ENCODE results near the gene FAM171A1. TPM values are rescaled to one million over a fixed set of nuclear protein-coding genes. Genes with fewer than 3 reads are reported as not detected.

The FAM171A1 gene
- total RNA-seq, 1 experiment from 2014 or later, result 19.2 TPM

DNA sequence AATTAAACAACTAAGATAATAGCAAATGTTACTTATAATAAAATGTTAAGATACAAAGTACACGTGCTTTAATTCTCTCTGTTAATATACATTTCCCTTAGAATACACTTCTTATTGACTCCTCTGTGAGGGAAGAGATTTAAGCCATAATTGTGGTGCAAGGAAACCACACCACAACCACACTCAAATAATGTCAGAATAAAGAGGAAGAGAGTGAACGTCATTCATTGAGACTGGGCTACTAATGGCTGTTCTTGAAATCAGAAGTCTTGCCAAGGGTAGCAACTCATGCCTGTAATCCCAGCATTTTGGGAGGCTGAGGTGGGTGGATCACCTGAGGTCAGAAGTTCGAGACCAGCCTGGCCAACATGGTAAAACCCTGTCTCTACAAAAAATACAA is 10.0 kb downstream of the FAM171A1 start:
- H3K9me3 ChIP-seq (ENCODE audit: control insufficient read depth, insufficient read depth, low read depth, low read length), result no peaks in the 10 kb centered on the region
- H3K4me3 ChIP-seq (ENCODE audit: low read depth in 2 of 2, low read length in 2 of 2), result no peak overlapping the region
- DNase-seq (ENCODE audit: low read depth, low spot score), result no peak
- CTCF ChIA-PET, result no interaction called here
- no peak for TF ChIP-seq TCF7L2 (IDR thresholded peaks at IDR 0.05; ENCODE audit: low read depth, low read length)
- TF ChIP-seq POLR2AphosphoS5 (IDR thresholded peaks at IDR 0.05; ENCODE audit: low read depth, low read length), result no peak
- TF ChIP-seq, protein P1, sequence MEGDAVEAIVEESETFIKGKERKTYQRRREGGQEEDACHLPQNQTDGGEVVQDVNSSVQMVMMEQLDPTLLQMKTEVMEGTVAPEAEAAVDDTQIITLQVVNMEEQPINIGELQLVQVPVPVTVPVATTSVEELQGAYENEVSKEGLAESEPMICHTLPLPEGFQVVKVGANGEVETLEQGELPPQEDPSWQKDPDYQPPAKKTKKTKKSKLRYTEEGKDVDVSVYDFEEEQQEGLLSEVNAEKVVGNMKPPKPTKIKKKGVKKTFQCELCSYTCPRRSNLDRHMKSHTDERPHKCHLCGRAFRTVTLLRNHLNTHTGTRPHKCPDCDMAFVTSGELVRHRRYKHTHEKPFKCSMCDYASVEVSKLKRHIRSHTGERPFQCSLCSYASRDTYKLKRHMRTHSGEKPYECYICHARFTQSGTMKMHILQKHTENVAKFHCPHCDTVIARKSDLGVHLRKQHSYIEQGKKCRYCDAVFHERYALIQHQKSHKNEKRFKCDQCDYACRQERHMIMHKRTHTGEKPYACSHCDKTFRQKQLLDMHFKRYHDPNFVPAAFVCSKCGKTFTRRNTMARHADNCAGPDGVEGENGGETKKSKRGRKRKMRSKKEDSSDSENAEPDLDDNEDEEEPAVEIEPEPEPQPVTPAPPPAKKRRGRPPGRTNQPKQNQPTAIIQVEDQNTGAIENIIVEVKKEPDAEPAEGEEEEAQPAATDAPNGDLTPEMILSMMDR (IDR thresholded peaks at IDR 0.05), result no peak
- TF ChIP-seq, protein P2, sequence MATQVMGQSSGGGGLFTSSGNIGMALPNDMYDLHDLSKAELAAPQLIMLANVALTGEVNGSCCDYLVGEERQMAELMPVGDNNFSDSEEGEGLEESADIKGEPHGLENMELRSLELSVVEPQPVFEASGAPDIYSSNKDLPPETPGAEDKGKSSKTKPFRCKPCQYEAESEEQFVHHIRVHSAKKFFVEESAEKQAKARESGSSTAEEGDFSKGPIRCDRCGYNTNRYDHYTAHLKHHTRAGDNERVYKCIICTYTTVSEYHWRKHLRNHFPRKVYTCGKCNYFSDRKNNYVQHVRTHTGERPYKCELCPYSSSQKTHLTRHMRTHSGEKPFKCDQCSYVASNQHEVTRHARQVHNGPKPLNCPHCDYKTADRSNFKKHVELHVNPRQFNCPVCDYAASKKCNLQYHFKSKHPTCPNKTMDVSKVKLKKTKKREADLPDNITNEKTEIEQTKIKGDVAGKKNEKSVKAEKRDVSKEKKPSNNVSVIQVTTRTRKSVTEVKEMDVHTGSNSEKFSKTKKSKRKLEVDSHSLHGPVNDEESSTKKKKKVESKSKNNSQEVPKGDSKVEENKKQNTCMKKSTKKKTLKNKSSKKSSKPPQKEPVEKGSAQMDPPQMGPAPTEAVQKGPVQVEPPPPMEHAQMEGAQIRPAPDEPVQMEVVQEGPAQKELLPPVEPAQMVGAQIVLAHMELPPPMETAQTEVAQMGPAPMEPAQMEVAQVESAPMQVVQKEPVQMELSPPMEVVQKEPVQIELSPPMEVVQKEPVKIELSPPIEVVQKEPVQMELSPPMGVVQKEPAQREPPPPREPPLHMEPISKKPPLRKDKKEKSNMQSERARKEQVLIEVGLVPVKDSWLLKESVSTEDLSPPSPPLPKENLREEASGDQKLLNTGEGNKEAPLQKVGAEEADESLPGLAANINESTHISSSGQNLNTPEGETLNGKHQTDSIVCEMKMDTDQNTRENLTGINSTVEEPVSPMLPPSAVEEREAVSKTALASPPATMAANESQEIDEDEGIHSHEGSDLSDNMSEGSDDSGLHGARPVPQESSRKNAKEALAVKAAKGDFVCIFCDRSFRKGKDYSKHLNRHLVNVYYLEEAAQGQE (IDR thresholded peaks at IDR 0.05; ENCODE audit: insufficient read depth in 1 of 2, low read depth in 2 of 2, low read length in 1 of 2), result no peak
- TF ChIP-seq SIN3A (IDR thresholded peaks at IDR 0.05; ENCODE audit: borderline replicate concordance, insufficient read depth, low read depth, low read length), result no peak
- no peaks in the 10 kb centered on the region; the same call in 1 of the 2 replicates for H3K4me1 ChIP-seq (ENCODE audit: control insufficient read depth, insufficient read depth, low read length)
- H3K27ac ChIP-seq (ENCODE audit: low read length), result no peak overlapping the region
- H3K36me3 ChIP-seq (ENCODE audit: control insufficient read depth, insufficient read depth, low read length), result no peaks in the 10 kb centered on the region
- intact Hi-C loops (cut with micrococcal nuclease; ENCODE audit: unreplicated experiment), result no loop called here
- in situ Hi-C loops (cut with HindIII; ENCODE audit: low pct_unique_long_range_greater_than_20kb, low sequenced_read_pairs), result no loop called here
- no peak for ATAC-seq
- POLR2A ChIA-PET, result no interaction called here
- no peaks in the 10 kb centered on the region for H3K27me3 ChIP-seq (ENCODE audit: control insufficient read depth, insufficient read depth, low read length)
- BruUV-seq (replicated peaks), result no TSS peak

DNA sequence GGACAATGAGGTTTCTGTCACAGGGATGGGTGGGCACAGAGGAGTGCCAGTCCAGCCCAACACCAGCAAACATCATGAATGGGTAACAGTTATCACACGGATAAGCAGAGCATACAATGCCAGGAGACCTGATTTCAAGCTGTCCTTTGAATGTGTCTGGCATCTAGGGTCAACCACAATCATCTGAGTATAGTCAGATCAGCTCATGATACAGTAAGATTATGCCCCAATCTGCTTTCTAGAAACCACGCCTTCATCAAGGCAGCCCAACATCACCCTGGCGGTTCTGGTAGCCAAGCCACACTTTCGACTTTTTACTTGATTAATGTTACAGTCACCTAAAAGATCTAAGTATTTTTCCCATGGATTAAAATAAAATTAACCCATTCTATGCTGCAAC is 10.5 kb downstream of the FAM171A1 start:
- ChIA-PET POLR2A (no interaction called here), CTCF (no interaction called here)
- H3K9me3 ChIP-seq (ENCODE audit: control insufficient read depth, insufficient read depth, low read depth, low read length), result no peaks in the 10 kb centered on the region
- no peaks in the 10 kb centered on the region for H3K36me3 ChIP-seq (ENCODE audit: control insufficient read depth, insufficient read depth, low read length)
- in situ Hi-C loops (cut with HindIII; ENCODE audit: low pct_unique_long_range_greater_than_20kb, low sequenced_read_pairs), result no loop called here
- TF ChIP-seq, protein P1 (IDR thresholded peaks at IDR 0.05), result no peak
- TF ChIP-seq, protein P2 (IDR thresholded peaks at IDR 0.05; ENCODE audit: insufficient read depth in 1 of 2, low read depth in 2 of 2, low read length in 1 of 2), result no peak
- no peak for TF ChIP-seq SIN3A (IDR thresholded peaks at IDR 0.05; ENCODE audit: borderline replicate concordance, insufficient read depth, low read depth, low read length)
- no peak for TF ChIP-seq TCF7L2 (IDR thresholded peaks at IDR 0.05; ENCODE audit: low read depth, low read length)
- TF ChIP-seq POLR2AphosphoS5 (IDR thresholded peaks at IDR 0.05; ENCODE audit: low read depth, low read length), result no peak
- H3K27ac ChIP-seq (ENCODE audit: low read length), result no peak overlapping the region
- H3K4me3 ChIP-seq (ENCODE audit: low read depth in 2 of 2, low read length in 2 of 2), result no peak overlapping the region
- H3K4me1 ChIP-seq (ENCODE audit: control insufficient read depth, insufficient read depth, low read length), result no peaks in the 10 kb centered on the region; the same call in 1 of the 2 replicates
- DNase-seq (ENCODE audit: low read depth, low spot score) (no peak), ATAC-seq (no peak)
- no peaks in the 10 kb centered on the region for H3K27me3 ChIP-seq (ENCODE audit: control insufficient read depth, insufficient read depth, low read length)
- intact Hi-C loops (cut with micrococcal nuclease; ENCODE audit: unreplicated experiment), result no loop called here
- BruUV-seq (replicated peaks), result no TSS peak
